Prostate gland (tissue), 2 donors: ENCODE results near the gene SREBF2. TPM values are rescaled to one million over a fixed set of nuclear protein-coding genes. Genes with fewer than 3 reads are reported as not detected.

ENCODE experiments used
- DNase-seq: peaks from one replicate; pipeline ENCODE4 v3.0.0-alpha.2; 2019; ENCODE audit warnings: low spot score
- H3K27ac ChIP-seq, 2 donors: fragments of 200-600 bp; sonication (generic); 2 replicates each; pipeline ENCODE4 v1.5.1; 2017 to 2019
- H3K27me3 ChIP-seq: fragments of 200-600 bp; sonication (generic); replicated peaks from 2 replicates; pipeline ENCODE4 v1.5.1; 2019; ENCODE audit not compliant: insufficient read depth
- H3K36me3 ChIP-seq, 2 donors: fragments of 200-600 bp; sonication (generic); 1 replicate in 1 of 2; 2 replicates in 1 of 2; pipeline versions ENCODE4 v1.5.1 to v1.8.1; 2017 to 2019
- H3K4me1 ChIP-seq: fragments of 200-600 bp; sonication (generic); replicated peaks from 2 replicates; pipeline ENCODE4 v1.5.1; 2019
- H3K4me3 ChIP-seq, 2 donors: fragments of 200-600 bp; sonication (generic); 2 replicates each; pipeline ENCODE4 v1.5.1; 2017 to 2019
- H3K9me3 ChIP-seq: fragments of 200-600 bp; sonication (generic); 2 replicates; pipeline ENCODE4 v1.5.1; 2017
- POLR2A ChIP-seq: fragments of 450-650 bp; IDR thresholded peaks from one replicate; pipeline ENCODE4 v1.6.1; 2016; ENCODE audit warnings: antibody characterized with exemption, mild to moderate bottlenecking
- POLR2AphosphoS5 ChIP-seq: sonication (generic); formaldehyde crosslinking; IDR thresholded peaks from one replicate; pipeline ENCODE4 v1.6.1; 2017; ENCODE audit warnings: antibody characterized with exemption
- WGBS: methylation state at CpG from one replicate; pipeline ENCODE4 v1.1.5; 2018; 5-methylcytosine and 5-hydroxymethylcytosine counted together
- intact Hi-C: fragments of 100-400 bp; cut with DNase I; formaldehyde crosslinking; loops from one replicate; pipeline ENCODE4 v1.14.2; 2022
- total RNA-seq, 2 donors: library from RNA; depleted of rRNA; stranded (reverse); fragments of >200 nt; gene quantifications; one replicate each; pipeline ENCODE4 v1.1.0, GENCODE V29; 2016
- TF ChIP-seq, protein P1 (sequence below), 4 experiments: fragments of 200-600 bp in 2 of 4; fragments of 450-650 bp in 2 of 4; sonication (generic) in 2 of 4; IDR thresholded peaks; 1 replicate in 3 of 4; 2 replicates in 1 of 4; pipeline ENCODE4 v1.5.1; 2016 to 2019; ENCODE audit warnings: antibody characterized with exemption in 4 of 4, mild to moderate bottlenecking in 2 of 4, moderate library complexity in 2 of 4

The SREBF2 gene
- total RNA-seq, 2 donors from 2014 or later: 62.7 to 128 TPM

DNA sequence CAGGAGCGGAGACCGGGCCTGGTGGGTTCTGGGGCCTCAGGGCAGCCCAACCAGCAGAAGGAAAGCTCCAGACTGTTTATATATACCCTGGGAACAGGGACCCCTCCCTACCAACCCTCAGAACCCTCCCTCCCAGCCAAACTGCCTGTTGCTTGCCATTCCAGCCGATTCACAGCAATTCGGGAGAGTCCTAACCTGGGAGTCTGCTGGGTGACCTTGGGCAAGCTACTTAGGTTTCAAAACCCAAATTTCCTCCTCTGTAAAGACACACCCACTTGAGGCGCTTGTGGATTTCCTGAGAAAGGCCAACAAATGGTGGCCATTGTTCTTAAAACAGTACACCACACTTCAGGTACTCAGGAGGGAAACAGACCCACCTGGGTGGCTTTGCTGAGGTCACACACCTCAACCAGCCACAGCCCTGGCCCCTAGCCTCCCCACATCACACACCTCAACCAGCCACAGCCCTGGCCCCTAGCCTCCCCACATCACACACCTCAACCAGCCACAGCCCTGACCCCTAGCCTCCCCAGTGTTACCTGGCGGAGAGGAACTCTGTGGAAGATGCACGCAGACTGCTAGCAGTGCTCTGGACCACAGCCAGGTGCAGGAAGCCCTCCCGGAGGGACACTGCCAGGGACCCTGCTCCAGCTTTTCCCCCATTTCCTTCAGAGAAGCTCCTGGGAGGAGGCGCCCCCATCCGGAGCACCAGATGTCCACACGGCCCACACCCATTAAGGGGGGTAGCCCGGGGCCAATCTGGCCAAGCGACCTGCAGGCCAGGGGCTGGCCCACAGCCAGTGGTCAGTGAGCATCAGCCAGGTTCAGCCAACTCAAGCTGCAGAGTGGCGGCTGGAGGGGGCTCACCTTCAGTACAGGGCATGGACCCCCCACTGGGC lies 75.8 kb downstream of the SREBF2 start:
- 67% methylated on average over 11 of the region's 14 CpGs for WGBS
- TF ChIP-seq POLR2AphosphoS5 (no peak), POLR2A (no peak)
- TF ChIP-seq, protein P1, sequence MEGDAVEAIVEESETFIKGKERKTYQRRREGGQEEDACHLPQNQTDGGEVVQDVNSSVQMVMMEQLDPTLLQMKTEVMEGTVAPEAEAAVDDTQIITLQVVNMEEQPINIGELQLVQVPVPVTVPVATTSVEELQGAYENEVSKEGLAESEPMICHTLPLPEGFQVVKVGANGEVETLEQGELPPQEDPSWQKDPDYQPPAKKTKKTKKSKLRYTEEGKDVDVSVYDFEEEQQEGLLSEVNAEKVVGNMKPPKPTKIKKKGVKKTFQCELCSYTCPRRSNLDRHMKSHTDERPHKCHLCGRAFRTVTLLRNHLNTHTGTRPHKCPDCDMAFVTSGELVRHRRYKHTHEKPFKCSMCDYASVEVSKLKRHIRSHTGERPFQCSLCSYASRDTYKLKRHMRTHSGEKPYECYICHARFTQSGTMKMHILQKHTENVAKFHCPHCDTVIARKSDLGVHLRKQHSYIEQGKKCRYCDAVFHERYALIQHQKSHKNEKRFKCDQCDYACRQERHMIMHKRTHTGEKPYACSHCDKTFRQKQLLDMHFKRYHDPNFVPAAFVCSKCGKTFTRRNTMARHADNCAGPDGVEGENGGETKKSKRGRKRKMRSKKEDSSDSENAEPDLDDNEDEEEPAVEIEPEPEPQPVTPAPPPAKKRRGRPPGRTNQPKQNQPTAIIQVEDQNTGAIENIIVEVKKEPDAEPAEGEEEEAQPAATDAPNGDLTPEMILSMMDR (IDR thresholded peaks at IDR 0.05): no peak
- H3K4me1 ChIP-seq: peaks cover 9% of the 10 kb centered on the region
- no peaks in the 10 kb centered on the region for H3K9me3 ChIP-seq
- no peak overlapping the region for H3K4me3 ChIP-seq
- H3K27ac ChIP-seq: no peak overlapping the region
- DNase-seq: no peak
- intact Hi-C loops: no loop called here
- no peaks in the 10 kb centered on the region for H3K36me3 ChIP-seq
- H3K27me3 ChIP-seq: peaks cover 18% of the 10 kb centered on the region

GRCh38 chr22:41909310-41910049 lies 76.6 kb downstream of the SREBF2 start:
- Histone ChIP-seq H3K4me3 (peak overlapping the region in 1 of 2 donors; percentile 23), H3K36me3 (no peaks in the 10 kb centered on the region), H3K27me3 (peaks cover 23% of the 10 kb centered on the region), H3K27ac (no peak overlapping the region), H3K9me3 (no peaks in the 10 kb centered on the region), H3K4me1 (peaks cover 9% of the 10 kb centered on the region)
- WGBS: 34% methylated on average over 55 of the region's 55 CpGs
- DNase-seq: no peak
- intact Hi-C loops: no loop called here
- no peak for TF ChIP-seq POLR2AphosphoS5
- TF ChIP-seq POLR2A: no peak
- TF ChIP-seq, protein P1 (IDR thresholded peaks at IDR 0.05): no peak

GRCh38 chr22:41910050-41911000 lies 77.4 kb downstream of the SREBF2 start:
- intact Hi-C loops: no loop called here
- Histone ChIP-seq H3K27ac (no peak overlapping the region), H3K36me3 (no peaks in the 10 kb centered on the region), H3K9me3 (no peaks in the 10 kb centered on the region), H3K4me1 (peaks cover 9% of the 10 kb centered on the region), H3K4me3 (peak overlapping the region in 1 of 2 donors; percentile 23), H3K27me3 (peaks cover 23% of the 10 kb centered on the region)
- DNase-seq: peak; percentile 27
- under 1% methylated on average over 71 of the region's 112 CpGs for WGBS
- peak; percentile 32 for TF ChIP-seq POLR2AphosphoS5
- TF ChIP-seq, protein P1 (IDR thresholded peaks at IDR 0.05): no peak

DNA sequence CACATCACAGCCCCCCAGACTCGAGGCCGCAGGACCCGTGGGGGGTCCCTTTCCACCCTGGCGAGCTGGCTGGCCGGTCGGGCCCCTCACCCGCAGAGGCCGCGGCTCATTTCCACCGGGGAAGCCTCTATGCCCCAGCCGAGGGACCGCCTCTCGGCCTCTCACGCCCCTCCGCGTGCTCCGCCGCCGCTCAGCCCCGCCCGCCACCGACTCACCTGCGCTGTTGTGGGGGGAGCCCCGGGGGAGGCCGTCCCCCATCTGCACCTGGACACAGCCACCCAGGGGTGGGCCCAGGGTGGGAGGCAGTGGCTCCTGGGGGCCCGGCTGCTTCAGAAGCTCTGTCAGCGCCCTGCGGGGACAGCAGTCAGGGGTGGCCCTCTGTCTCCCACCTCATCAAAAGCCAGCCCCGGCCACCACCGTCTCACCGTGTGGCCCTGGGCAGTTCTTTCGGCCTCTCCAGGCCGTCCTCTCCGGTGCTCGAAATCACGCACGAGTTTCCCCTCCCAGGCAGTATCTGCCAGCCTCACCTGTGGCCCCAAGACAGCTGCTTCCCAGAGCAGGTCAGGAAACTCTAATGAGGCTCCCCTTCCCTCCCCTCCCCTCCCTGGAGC lies 78.2 kb downstream of the SREBF2 start:
- H3K27me3 ChIP-seq: peaks cover 23% of the 10 kb centered on the region
- no peaks in the 10 kb centered on the region for H3K36me3 ChIP-seq
- TF ChIP-seq POLR2A (no peak), POLR2AphosphoS5 (no peak)
- TF ChIP-seq, protein P1 (IDR thresholded peaks at IDR 0.05): no peak
- no peak for DNase-seq
- WGBS: 16% methylated on average over 27 of the region's 37 CpGs
- intact Hi-C loops: no loop called here
- peaks cover 9% of the 10 kb centered on the region for H3K4me1 ChIP-seq
- H3K9me3 ChIP-seq: no peaks in the 10 kb centered on the region
- H3K27ac ChIP-seq: no peak overlapping the region
- peak overlapping the region in 1 of 2 donors; percentile 23 for H3K4me3 ChIP-seq
